ENCODE data around the gene BEGAIN. TPM values are rescaled to one million over a fixed set of nuclear protein-coding genes. Genes with fewer than 3 reads are reported as not detected.

The BEGAIN gene
- total and polyA plus RNA-seq, 11 donors, result 0.14 to 2.8 (median 0.75) TPM

DNA sequence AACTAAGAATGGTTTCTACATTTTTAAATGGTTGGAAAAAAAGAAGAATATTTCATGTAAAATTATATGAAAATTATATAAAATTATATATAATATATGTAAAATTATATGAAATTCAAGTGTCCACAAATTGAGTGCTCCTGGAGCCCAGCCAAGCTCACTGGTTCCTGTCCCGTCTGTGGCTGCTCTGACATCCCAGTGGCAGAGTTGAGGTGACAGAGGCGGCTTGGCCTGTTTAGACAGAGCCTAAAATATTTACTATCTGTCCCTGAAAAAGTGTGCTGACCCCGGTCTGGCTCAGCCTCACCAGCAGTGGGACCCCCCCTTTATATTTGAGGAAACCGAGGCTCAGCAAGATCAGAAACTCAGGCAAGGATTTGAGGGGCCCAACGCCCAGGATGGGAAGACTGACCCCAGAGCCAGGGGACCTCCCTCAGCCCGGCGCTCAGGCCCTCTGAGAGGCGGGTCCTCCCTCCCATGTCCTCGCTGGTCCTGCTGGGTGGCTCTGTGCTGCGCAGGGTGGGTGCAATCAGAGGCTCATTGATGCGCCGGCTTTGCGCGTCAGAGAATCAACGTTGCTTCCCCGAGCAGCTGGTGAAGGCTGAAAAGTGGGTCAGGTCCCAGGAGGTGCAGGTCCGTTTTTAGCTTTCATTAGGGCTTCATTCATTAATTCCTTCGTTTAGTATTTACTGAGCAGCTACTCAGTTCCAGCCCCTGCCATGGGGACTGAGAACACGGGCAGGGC is 21.5 kb upstream of the BEGAIN start:
- intact Hi-C loops (cut with DNase I), result no loop called here
- H3K36me3 ChIP-seq, result no peaks in the 10 kb centered on the region
- DNase-seq (peak in 2 of 5 donors; percentile 6 to 8), ATAC-seq (no peak)
- WGBS, 4 donors, result 72 to 80% (median 77%) methylated on average over 17 to 19 of the region's 19 CpGs
- H3K4me1 ChIP-seq, result no peaks in the 10 kb centered on the region
- TF ChIP-seq POLR2A (IDR thresholded peaks at IDR 0.05) (no peak), CTCF (IDR thresholded peaks at IDR 0.05) (no peak)
- H3K27me3 ChIP-seq, result peaks cover 0 to 48% (median 7%) of the 10 kb centered on the region in 9 donors
- no peak overlapping the region for H3K27ac ChIP-seq
- H3K9me3 ChIP-seq, result no peaks in the 10 kb centered on the region
- H3K4me3 ChIP-seq, result no peak overlapping the region

GRCh38 chr14:100608064-100608463 is 20.8 kb upstream of the BEGAIN start:
- WGBS, 4 donors, result 83 to 93% (median 91%) methylated on average over 3 of the region's 3 CpGs
- Histone ChIP-seq H3K4me1 (no peaks in the 10 kb centered on the region), H3K9me3 (no peaks in the 10 kb centered on the region), H3K36me3 (no peaks in the 10 kb centered on the region), H3K27ac (no peak overlapping the region), H3K4me3 (no peak overlapping the region), H3K27me3 (peaks cover 0 to 44% (median 7%) of the 10 kb centered on the region in 9 donors)
- intact Hi-C loops (cut with DNase I), result no loop called here
- no peak for TF ChIP-seq CTCF (IDR thresholded peaks at IDR 0.05)
- no peak for TF ChIP-seq POLR2A (IDR thresholded peaks at IDR 0.05)
- no peak for DNase-seq
- ATAC-seq, result no peak

GRCh38 chr14:100607611-100607956 is 20.4 kb upstream of the BEGAIN start:
- intact Hi-C loops (cut with DNase I), result no loop called here
- no peak for ATAC-seq
- Histone ChIP-seq H3K27me3 (peaks cover 0 to 44% (median 7%) of the 10 kb centered on the region in 9 donors), H3K4me1 (no peaks in the 10 kb centered on the region), H3K4me3 (no peak overlapping the region), H3K36me3 (no peaks in the 10 kb centered on the region), H3K9me3 (no peaks in the 10 kb centered on the region), H3K27ac (no peak overlapping the region)
- peak in 1 of 5 donors; percentile 8 for DNase-seq
- TF ChIP-seq POLR2A (IDR thresholded peaks at IDR 0.05) (no peak), CTCF (IDR thresholded peaks at IDR 0.05) (no peak)
- 82 to 87% (median 85%) methylated on average over 10 of the region's 10 CpGs for WGBS, 4 donors

DNA sequence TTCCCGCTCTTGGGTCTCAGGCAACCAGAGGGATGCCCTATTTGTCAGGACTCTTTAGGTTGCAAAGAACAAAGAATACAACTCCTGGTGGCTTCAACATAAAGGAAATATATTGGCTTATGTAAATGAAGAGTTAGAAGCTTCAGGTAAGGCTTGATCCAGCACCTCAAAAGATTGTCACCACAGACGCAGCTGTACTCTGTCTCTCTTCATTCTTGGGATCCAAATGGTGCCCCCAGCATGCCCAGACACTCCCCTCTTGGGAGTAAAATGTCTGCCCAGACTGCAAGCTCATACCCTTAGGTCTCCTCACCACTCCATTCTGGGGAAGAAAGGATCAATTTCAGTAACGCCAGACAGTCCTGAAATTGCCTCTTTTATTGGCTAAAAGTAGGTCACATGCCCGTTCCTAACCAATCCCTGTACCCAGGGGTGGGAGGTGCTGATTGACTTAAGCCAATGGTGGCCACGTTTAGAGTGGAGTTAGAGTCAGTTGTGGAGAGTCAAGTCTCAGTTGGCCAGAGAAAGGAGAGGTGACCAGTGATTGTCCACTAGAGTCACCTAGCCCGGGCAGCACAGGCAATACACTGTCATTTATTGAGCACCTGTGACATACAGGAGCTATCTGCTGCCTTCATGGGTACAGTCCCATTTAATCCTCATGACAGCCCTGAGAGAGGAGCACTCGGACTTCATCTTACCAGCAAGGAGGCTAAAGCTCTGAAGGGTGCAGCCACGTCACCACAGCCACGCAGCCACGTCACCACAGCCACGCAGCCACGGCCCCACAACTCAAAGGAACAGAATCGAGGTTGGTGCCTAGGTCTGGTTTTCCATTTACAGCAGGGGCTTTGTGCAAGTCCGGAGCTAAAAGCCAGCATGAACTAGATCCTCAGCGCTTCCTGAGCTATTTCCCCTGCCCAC is 19.7 kb upstream of the BEGAIN start:
- 81 to 89% (median 85%) methylated on average over 15 of the region's 15 CpGs for WGBS, 4 donors
- no peak for TF ChIP-seq CTCF (IDR thresholded peaks at IDR 0.05)
- TF ChIP-seq POLR2A (IDR thresholded peaks at IDR 0.05), result no peak
- ATAC-seq, result no peak
- Histone ChIP-seq H3K4me1 (no peaks in the 10 kb centered on the region), H3K9me3 (peaks cover 0 to 6% (median 0%) of the 10 kb centered on the region in 12 donors), H3K27ac (no peak overlapping the region), H3K36me3 (no peaks in the 10 kb centered on the region), H3K4me3 (no peak overlapping the region), H3K27me3 (peaks cover 0 to 44% (median 7%) of the 10 kb centered on the region in 9 donors)
- intact Hi-C loops (cut with DNase I), result no loop called here
- no peak for DNase-seq

Data from heart left ventricle (tissue), 16 donors.